22Rv1 (cell line): Measurements from ENCODE around the gene RIPPLY3.

Experiments used
- ZFX ChIP-seq: fragments of 450-650 bp; IDR thresholded peaks from 2 replicates; pipeline ENCODE4 v1.6.1; 2017; ENCODE audit warnings: antibody characterized with exemption, borderline replicate concordance
- TF ChIP-seq, protein P1 (sequence below): fragments of 450-650 bp; IDR thresholded peaks from 2 replicates; pipeline ENCODE4 v1.5.1; 2017; ENCODE audit warnings: mild to moderate bottlenecking

DNA sequence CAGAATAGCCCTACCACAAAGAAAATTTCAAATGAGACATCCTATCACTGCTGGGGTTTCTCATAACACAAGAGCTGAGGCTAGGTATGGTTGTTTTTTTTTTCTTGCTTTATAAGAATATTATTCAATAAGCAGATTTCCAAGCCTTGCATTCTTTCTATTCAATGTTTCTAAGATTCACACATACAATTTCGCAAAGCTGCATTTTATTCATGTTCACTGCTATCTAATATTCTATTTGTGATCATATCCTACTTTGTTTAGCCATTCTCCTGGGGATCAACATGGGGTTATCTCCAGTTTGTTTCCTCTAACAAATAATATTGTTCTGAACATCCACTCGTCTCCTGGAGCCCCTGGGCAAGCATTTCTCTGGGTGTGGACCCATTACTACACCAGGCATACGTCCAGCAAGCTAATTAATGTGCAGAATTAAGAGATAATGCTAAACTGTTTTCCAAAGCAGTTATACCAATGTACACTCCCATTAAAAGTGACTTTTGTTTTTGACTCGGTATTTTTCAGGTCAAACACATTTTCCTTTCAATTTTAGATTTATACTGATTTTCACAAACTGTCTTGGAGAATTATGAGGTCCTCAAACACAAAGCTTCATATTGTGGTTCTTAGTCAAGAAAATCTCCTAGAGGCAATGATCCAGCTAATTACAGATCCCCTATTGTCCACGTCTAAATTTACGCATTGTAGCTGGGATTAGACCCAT is 24.4 kb upstream of the RIPPLY3 start:
- TF ChIP-seq, protein P1, sequence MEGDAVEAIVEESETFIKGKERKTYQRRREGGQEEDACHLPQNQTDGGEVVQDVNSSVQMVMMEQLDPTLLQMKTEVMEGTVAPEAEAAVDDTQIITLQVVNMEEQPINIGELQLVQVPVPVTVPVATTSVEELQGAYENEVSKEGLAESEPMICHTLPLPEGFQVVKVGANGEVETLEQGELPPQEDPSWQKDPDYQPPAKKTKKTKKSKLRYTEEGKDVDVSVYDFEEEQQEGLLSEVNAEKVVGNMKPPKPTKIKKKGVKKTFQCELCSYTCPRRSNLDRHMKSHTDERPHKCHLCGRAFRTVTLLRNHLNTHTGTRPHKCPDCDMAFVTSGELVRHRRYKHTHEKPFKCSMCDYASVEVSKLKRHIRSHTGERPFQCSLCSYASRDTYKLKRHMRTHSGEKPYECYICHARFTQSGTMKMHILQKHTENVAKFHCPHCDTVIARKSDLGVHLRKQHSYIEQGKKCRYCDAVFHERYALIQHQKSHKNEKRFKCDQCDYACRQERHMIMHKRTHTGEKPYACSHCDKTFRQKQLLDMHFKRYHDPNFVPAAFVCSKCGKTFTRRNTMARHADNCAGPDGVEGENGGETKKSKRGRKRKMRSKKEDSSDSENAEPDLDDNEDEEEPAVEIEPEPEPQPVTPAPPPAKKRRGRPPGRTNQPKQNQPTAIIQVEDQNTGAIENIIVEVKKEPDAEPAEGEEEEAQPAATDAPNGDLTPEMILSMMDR: no peak
- no peak for TF ChIP-seq ZFX
